Lung (tissue), 12 donors: Measurements from ENCODE around the gene DNAAF9. TPM values are rescaled to one million over a fixed set of nuclear protein-coding genes. Genes with fewer than 3 reads are reported as not detected.

Source experiments
- ATAC-seq: fragments of 200-7000 bp; cut with Tn5 transposase; one replicate; pipeline ENCODE4 v1.9.1; 2020; ENCODE audit warnings: moderate number of reproducible peaks; ENCODE audit not compliant: insufficient read depth, low FRiP score
- DNase-seq, 3 donors: peaks; one replicate each; pipeline ENCODE4 v3.0.0-alpha.2; 2013 to 2017
- H3K27ac ChIP-seq, 2 donors: one replicate each; pipeline ENCODE4 v1.5.1; 2013; ENCODE audit warnings: mild to moderate bottlenecking in 2 of 2, moderate library complexity in 2 of 2, control low read depth in 1 of 2, inconsistent platforms in 1 of 2, low read depth in 1 of 2, low read length in 1 of 2
- H3K27me3 ChIP-seq, 3 donors: one replicate each; pipeline ENCODE4 v1.5.1; 2013; ENCODE audit warnings: low read length in 2 of 3; ENCODE audit not compliant: control insufficient read depth in 3 of 3, insufficient read depth in 3 of 3
- H3K36me3 ChIP-seq, 4 donors: one replicate each; pipeline ENCODE4 v1.5.1; 2013; ENCODE audit warnings: low read length in 4 of 4, mild to moderate bottlenecking in 1 of 4, moderate library complexity in 1 of 4; ENCODE audit not compliant: control insufficient read depth in 4 of 4, insufficient read depth in 4 of 4
- H3K4me1 ChIP-seq, 5 donors: one replicate each; pipeline ENCODE4 v1.5.1; 2013; ENCODE audit warnings: low read length in 5 of 5, mild to moderate bottlenecking in 2 of 5, moderate library complexity in 1 of 5; ENCODE audit not compliant: control insufficient read depth in 5 of 5, insufficient read depth in 5 of 5
- H3K4me3 ChIP-seq: one replicate; pipeline ENCODE4 v1.5.1; 2013; ENCODE audit warnings: mild to moderate bottlenecking, control low read depth, moderate library complexity
- H3K9ac ChIP-seq, 2 donors: one replicate each; pipeline ENCODE4 v1.5.1; 2013; ENCODE audit warnings: low read length in 2 of 2, control low read depth in 1 of 2; ENCODE audit not compliant: insufficient read depth in 1 of 2
- H3K9me3 ChIP-seq, 4 donors: one replicate each; pipeline ENCODE4 v1.5.1; 2013; ENCODE audit warnings: low read length in 3 of 4, mild to moderate bottlenecking in 1 of 4, moderate library complexity in 1 of 4; ENCODE audit not compliant: control insufficient read depth in 4 of 4, insufficient read depth in 3 of 4
- CTCF ChIP-seq: IDR thresholded peaks from 2 replicates; pipeline ENCODE4 v1.5.1; 2012; ENCODE audit warnings: mild to moderate bottlenecking; ENCODE audit errors: control extremely low read depth, extremely low read depth
- WGBS, 2 donors: extraction: QIAGEN DNeasy Blood & Tissue Kit; methylation state at CpG; one replicate each; pipeline ENCODE4 v1.1.7; 2013; 5-methylcytosine and 5-hydroxymethylcytosine counted together
- polyA plus RNA-seq, 2 donors: library from polyadenylated mRNA; stranded (reverse); fragments of 200-250 nt; gene quantifications; one replicate each; pipeline ENCODE4 v1.2.1, GENCODE V29; 2013
- total RNA-seq, 2 donors: library from RNA; depleted of rRNA in 1 of 2; stranded (reverse); fragments of >200 nt in 1 of 2; gene quantifications; one replicate each; pipeline ENCODE4 v1.2.1, GENCODE V29; 2014 to 2021
- donor health status: control.
- donor health status: control.
- donor health status: Bipolar disorder and iron deficiency.
- donor health status: healthy.
- donor health status: DM: yes; HTN: yes; CAD: no.

DNAAF9 gene
- total and polyA plus RNA-seq, 4 donors = 5.9 to 26.1 (median 11.6) TPM

- ATAC-seq (no peak), DNase-seq (no peak)
- H3K27ac ChIP-seq = no peak overlapping the region
- TF ChIP-seq CTCF = no peak
- H3K4me1 ChIP-seq = peaks cover 0 to 20% (median 11%) of the 10 kb centered on the region in 5 donors
- H3K36me3 ChIP-seq = no peaks in the 10 kb centered on the region
- H3K27me3 ChIP-seq = no peaks in the 10 kb centered on the region
- H3K4me3 ChIP-seq = no peak overlapping the region
- H3K9me3 ChIP-seq = no peaks in the 10 kb centered on the region
- WGBS, 2 donors = 74 to 84% methylated on average over 4 of the region's 4 CpGs
- no peak overlapping the region for H3K9ac ChIP-seq
These were observed 3.1 kb downstream of the DNAAF9 start for GRCh38 chr20:3404402-3404801.

- Histone ChIP-seq H3K4me3 (no peak overlapping the region), H3K36me3 (no peaks in the 10 kb centered on the region), H3K27me3 (no peaks in the 10 kb centered on the region), H3K4me1 (peaks cover 0 to 20% (median 11%) of the 10 kb centered on the region in 5 donors), H3K27ac (no peak overlapping the region), H3K9ac (no peak overlapping the region), H3K9me3 (no peaks in the 10 kb centered on the region)
- no peak for DNase-seq
- ATAC-seq = no peak
- 94 to 100% methylated on average over 2 of the region's 2 CpGs for WGBS, 2 donors
- no peak for TF ChIP-seq CTCF
These were observed 3.7 kb downstream of the DNAAF9 start for GRCh38 chr20:3403741-3404140.

- peaks cover 0 to 25% (median 9%) of the 10 kb centered on the region in 5 donors for H3K4me1 ChIP-seq
- no peaks in the 10 kb centered on the region for H3K27me3 ChIP-seq
These were observed 5.0 kb downstream of the DNAAF9 start for GRCh38 chr20:3402453-3402852.

More at GRCh38 chr20:3402453-3402852, 5.0 kb downstream of the DNAAF9 start:
- no peak overlapping the region for H3K9ac ChIP-seq
- H3K9me3 ChIP-seq = no peaks in the 10 kb centered on the region
- no peak overlapping the region for H3K4me3 ChIP-seq
- no peak for DNase-seq
- ATAC-seq = no peak
- no peaks in the 10 kb centered on the region for H3K36me3 ChIP-seq
- no peak for TF ChIP-seq CTCF
- no peak overlapping the region for H3K27ac ChIP-seq
- WGBS, 2 donors = 96 to 98% methylated on average over 6 of the region's 6 CpGs
